ENCODE results near the gene KHDRBS2. TPM values are rescaled to one million over a fixed set of nuclear protein-coding genes. Genes with fewer than 3 reads are reported as not detected.

KHDRBS2 gene
- polyA plus RNA-seq, 1 donor (not counting 4 experiments of a cell fraction or from before 2014, with no cell fraction given): not detected

GRCh38 chr6:61949971-61950370 is 336.1 kb downstream of the KHDRBS2 start:
- DNase-seq (ENCODE audit: low read depth, low spot score) (no peak), FAIRE-seq (no peak)
- Histone ChIP-seq H3K27me3 (ENCODE audit: control insufficient read depth, extremely low read depth, insufficient read depth, low read length) (no peaks in the 10 kb centered on the region), H3K9me3 (ENCODE audit: control insufficient read depth, low read depth, low read length) (no peaks in the 10 kb centered on the region), H3K36me3 (ENCODE audit: control insufficient read depth in 2 of 2, extremely low read depth in 1 of 2, insufficient read depth in 2 of 2, low read length in 2 of 2) (no peaks in the 10 kb centered on the region), H3K27ac (ENCODE audit: control insufficient read depth, insufficient read depth, low read length) (no peak overlapping the region), H3K4me1 (ENCODE audit: control insufficient read depth, extremely low read depth, insufficient read depth, low read length) (no peaks in the 10 kb centered on the region), H3K9me1 (ENCODE audit: control insufficient read depth, extremely low read depth, insufficient read depth, low read length) (no peaks in the 10 kb centered on the region), H2AFZ (ENCODE audit: control insufficient read depth, low read length) (no peak overlapping the region), H4K20me1 (ENCODE audit: control insufficient read depth, extremely low read depth, insufficient read depth, low read length) (no peaks in the 10 kb centered on the region), H3K79me2 (ENCODE audit: control insufficient read depth, insufficient read depth, low read length) (no peaks in the 10 kb centered on the region), H3K4me3 (ENCODE audit: control insufficient read depth in 2 of 3, extremely low read depth in 1 of 3, insufficient read depth in 2 of 3, low read depth in 1 of 3, low read length in 3 of 3) (no peak overlapping the region), H3K4me2 (ENCODE audit: control insufficient read depth, extremely low read depth, insufficient read depth, low read depth, low read length) (no peak overlapping the region), H3K9ac (ENCODE audit: control insufficient read depth, extremely low read depth, insufficient read depth, low read length) (no peak overlapping the region)
- dilution Hi-C loops (cut with MboI; ENCODE audit: extremely low pct_ligation_motif_present, low sequenced_read_pairs): no loop called here
- no peak for TF ChIP-seq EZH2 (IDR thresholded peaks at IDR 0.05; ENCODE audit: low read length)
- TF ChIP-seq, protein P1, sequence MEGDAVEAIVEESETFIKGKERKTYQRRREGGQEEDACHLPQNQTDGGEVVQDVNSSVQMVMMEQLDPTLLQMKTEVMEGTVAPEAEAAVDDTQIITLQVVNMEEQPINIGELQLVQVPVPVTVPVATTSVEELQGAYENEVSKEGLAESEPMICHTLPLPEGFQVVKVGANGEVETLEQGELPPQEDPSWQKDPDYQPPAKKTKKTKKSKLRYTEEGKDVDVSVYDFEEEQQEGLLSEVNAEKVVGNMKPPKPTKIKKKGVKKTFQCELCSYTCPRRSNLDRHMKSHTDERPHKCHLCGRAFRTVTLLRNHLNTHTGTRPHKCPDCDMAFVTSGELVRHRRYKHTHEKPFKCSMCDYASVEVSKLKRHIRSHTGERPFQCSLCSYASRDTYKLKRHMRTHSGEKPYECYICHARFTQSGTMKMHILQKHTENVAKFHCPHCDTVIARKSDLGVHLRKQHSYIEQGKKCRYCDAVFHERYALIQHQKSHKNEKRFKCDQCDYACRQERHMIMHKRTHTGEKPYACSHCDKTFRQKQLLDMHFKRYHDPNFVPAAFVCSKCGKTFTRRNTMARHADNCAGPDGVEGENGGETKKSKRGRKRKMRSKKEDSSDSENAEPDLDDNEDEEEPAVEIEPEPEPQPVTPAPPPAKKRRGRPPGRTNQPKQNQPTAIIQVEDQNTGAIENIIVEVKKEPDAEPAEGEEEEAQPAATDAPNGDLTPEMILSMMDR (optimal IDR thresholded peaks at IDR 0.05 in 1 of 3, IDR thresholded peaks at IDR 0.05 in 1 of 3, conservative IDR thresholded peaks at IDR 0.05 in 1 of 3; ENCODE audit: extremely low read depth in 1 of 3, insufficient read depth in 2 of 3, low read length in 3 of 3): no peak

- no peaks in the 10 kb centered on the region for H3K4me1 ChIP-seq (ENCODE audit: control insufficient read depth, extremely low read depth, insufficient read depth, low read length)
- no peaks in the 10 kb centered on the region for H3K79me2 ChIP-seq (ENCODE audit: control insufficient read depth, insufficient read depth, low read length)
- H3K27me3 ChIP-seq (ENCODE audit: control insufficient read depth, extremely low read depth, insufficient read depth, low read length): no peaks in the 10 kb centered on the region
- no peaks in the 10 kb centered on the region for H3K9me1 ChIP-seq (ENCODE audit: control insufficient read depth, extremely low read depth, insufficient read depth, low read length)
- no peaks in the 10 kb centered on the region for H4K20me1 ChIP-seq (ENCODE audit: control insufficient read depth, extremely low read depth, insufficient read depth, low read length)
- H3K36me3 ChIP-seq (ENCODE audit: control insufficient read depth in 2 of 2, extremely low read depth in 1 of 2, insufficient read depth in 2 of 2, low read length in 2 of 2): no peaks in the 10 kb centered on the region
- no peak overlapping the region for H2AFZ ChIP-seq (ENCODE audit: control insufficient read depth, low read length)
- dilution Hi-C loops (cut with MboI; ENCODE audit: extremely low pct_ligation_motif_present, low sequenced_read_pairs): no loop called here
- DNase-seq (ENCODE audit: low read depth, low spot score) (no peak), FAIRE-seq (no peak)
- no peaks in the 10 kb centered on the region for H3K9me3 ChIP-seq (ENCODE audit: control insufficient read depth, low read depth, low read length)
- H3K4me2 ChIP-seq (ENCODE audit: control insufficient read depth, extremely low read depth, insufficient read depth, low read depth, low read length): no peak overlapping the region
- no peak overlapping the region for H3K27ac ChIP-seq (ENCODE audit: control insufficient read depth, insufficient read depth, low read length)
- H3K4me3 ChIP-seq (ENCODE audit: control insufficient read depth in 2 of 3, extremely low read depth in 1 of 3, insufficient read depth in 2 of 3, low read depth in 1 of 3, low read length in 3 of 3): no peak overlapping the region
- TF ChIP-seq, protein P1 (optimal IDR thresholded peaks at IDR 0.05 in 1 of 3, IDR thresholded peaks at IDR 0.05 in 1 of 3, conservative IDR thresholded peaks at IDR 0.05 in 1 of 3; ENCODE audit: extremely low read depth in 1 of 3, insufficient read depth in 2 of 3, low read length in 3 of 3): no peak
- TF ChIP-seq EZH2 (IDR thresholded peaks at IDR 0.05; ENCODE audit: low read length): no peak
- H3K9ac ChIP-seq (ENCODE audit: control insufficient read depth, extremely low read depth, insufficient read depth, low read length): no peak overlapping the region
These were observed 336.9 kb downstream of the KHDRBS2 start for GRCh38 chr6:61949161-61949560.
